GM21528 (cell line): Measurements from ENCODE around the gene NTPCR.

Experiments used
- ATAC-seq: cut with Tn5 transposase; IDR thresholded peaks from one replicate; pipeline ENCODE4 v1.9.1; 2021; ENCODE audit warnings: mild to moderate bottlenecking, moderate library complexity; ENCODE audit not compliant: unreplicated experiment, low FRiP score

The NTPCR gene

GRCh38 chr1:233005156-233005555 lies 54.7 kb downstream of the NTPCR start:
- ATAC-seq, result no peak

GRCh38 chr1:233005703-233006102 lies 55.3 kb downstream of the NTPCR start:
- no peak for ATAC-seq

GRCh38 chr1:233006108-233006507 lies 55.7 kb downstream of the NTPCR start:
- ATAC-seq, result no peak

GRCh38 chr1:233006541-233006973 lies 56.1 kb downstream of the NTPCR start:
- no peak for ATAC-seq

GRCh38 chr1:233010146-233010545 lies 59.7 kb downstream of the NTPCR start:
- no peak for ATAC-seq

- no peak for ATAC-seq
Measured at GRCh38 chr1:233012021-233012420, 61.6 kb downstream of the NTPCR start.

- ATAC-seq, result peak; percentile 80
Measured at GRCh38 chr1:233015965-233016364, 65.6 kb downstream of the NTPCR start.

- no peak for ATAC-seq
Measured at GRCh38 chr1:233016798-233017197, 66.4 kb downstream of the NTPCR start.

- ATAC-seq, result no peak
Measured at GRCh38 chr1:233019083-233019482, 68.7 kb downstream of the NTPCR start.

GRCh38 chr1:233019778-233020325 lies 69.4 kb downstream of the NTPCR start:
- ATAC-seq, result no peak

GRCh38 chr1:233020426-233020825 lies 70.0 kb downstream of the NTPCR start:
- ATAC-seq, result no peak

GRCh38 chr1:233022246-233022645 lies 71.8 kb downstream of the NTPCR start:
- no peak for ATAC-seq

GRCh38 chr1:233024199-233024598 lies 73.8 kb downstream of the NTPCR start:
- no peak for ATAC-seq

- ATAC-seq, result no peak
Measured at GRCh38 chr1:233025157-233025556, 74.7 kb downstream of the NTPCR start.

GRCh38 chr1:233025567-233025966 lies 75.2 kb downstream of the NTPCR start:
- no peak for ATAC-seq

- ATAC-seq, result no peak
Measured at GRCh38 chr1:233027046-233027445, 76.6 kb downstream of the NTPCR start.

GRCh38 chr1:233031521-233031920 lies 81.1 kb downstream of the NTPCR start:
- no peak for ATAC-seq

- ATAC-seq, result no peak
Measured at GRCh38 chr1:233032916-233033315, 82.5 kb downstream of the NTPCR start.

- no peak for ATAC-seq
Measured at GRCh38 chr1:233033361-233033760, 83.0 kb downstream of the NTPCR start.
